SK-N-MC (cell line): ENCODE results near the gene ZCCHC24.
A peak's percentile ranks its signal among the peaks of the same experiment; 100 is the strongest.

Experiments
- EZH2 ChIP-seq: fragments of 200-600 bp; sonication (generic); IDR thresholded peaks from one replicate; pipeline ENCODE4 v1.6.1; 2017; ENCODE audit warnings: antibody characterized with exemption
- FOXP2 ChIP-seq: optimal IDR thresholded peaks from 2 replicates; pipeline ENCODE3; 2011; ENCODE audit warnings: mild to moderate bottlenecking, moderate library complexity; ENCODE audit not compliant: insufficient read depth; ENCODE audit errors: extremely low read length, control extremely low read depth
- POLR2AphosphoS5 ChIP-seq: IDR thresholded peaks from 2 replicates; pipeline ENCODE4 v1.6.1; 2012; ENCODE audit warnings: mild to moderate bottlenecking, low read depth, low read length, borderline replicate concordance

DNA sequence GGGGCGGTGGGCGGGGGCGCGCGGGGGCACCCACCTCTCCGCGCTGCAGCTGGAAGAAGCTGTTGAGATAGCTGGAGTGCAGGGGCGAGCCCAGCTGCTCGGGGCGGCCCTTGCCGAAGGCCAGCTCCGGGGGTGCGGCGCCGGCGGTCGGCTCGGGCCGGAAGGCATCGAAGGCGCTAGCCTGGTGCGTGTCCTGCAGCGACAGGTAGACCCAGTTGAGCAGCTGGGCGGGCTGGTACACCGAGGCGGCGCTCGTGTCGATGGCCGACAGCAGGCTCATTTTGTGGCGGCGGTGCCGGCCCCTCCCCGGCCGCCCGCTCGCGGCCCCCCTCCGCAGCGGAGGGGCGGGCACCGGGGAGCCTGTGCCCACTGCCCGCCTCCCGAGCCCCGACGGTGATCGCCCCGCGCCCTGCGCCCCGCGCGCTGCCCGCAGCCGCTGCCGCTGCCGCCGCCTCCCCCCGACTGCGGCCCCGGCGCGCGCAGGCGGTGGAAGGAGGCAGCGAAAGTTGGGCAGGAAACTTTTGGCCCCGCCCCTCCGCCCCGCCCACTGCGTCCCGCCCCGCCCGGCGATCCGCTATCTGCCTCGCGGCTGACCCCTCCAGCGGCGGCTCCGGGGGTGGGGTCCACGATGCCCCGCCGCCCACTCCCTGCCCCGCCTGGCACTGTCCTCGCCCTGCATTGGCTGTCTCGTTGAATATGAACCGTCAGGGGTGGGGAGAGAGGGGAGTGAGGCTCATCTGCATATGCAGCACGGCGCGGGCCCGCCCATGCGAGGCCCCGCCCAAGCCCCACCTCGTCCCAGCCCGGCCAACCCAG is at the start of gene ZCCHC24:
- TF ChIP-seq POLR2AphosphoS5 (peak; percentile 5; the same call in 1 of the 2 replicates), EZH2 (no peak), FOXP2 (no peak)
